NCI-H526 (cell line): ENCODE data around the gene CSKMT.
"Not testable (repeated sequence)": the region's sequence is repeated elsewhere in the genome, so short reads cannot be mapped to it uniquely, and the experiment has no call there.

ENCODE experiments used
- DNase-seq, 2 experiments: peaks; one replicate each; lab custom pipeline; 2025; lab: John Stamatoyannopoulos, UW

CSKMT gene

GRCh38 chr11:62656796-62657429, 8.2 kb upstream of the CSKMT start:
- DNase-seq: no peak

- DNase-seq: peak; percentile 69 to 85
Observed at GRCh38 chr11:62664405-62665074, 572 bp upstream of the CSKMT start.

- peak; percentile 78 to 80 for DNase-seq
Observed at GRCh38 chr11:62665599-62666258, 617 bp downstream of the CSKMT start.

- DNase-seq: no peak
Observed at GRCh38 chr11:62666259-62666926, 1.3 kb downstream of the CSKMT start.

- no peak for DNase-seq
Observed at GRCh38 chr11:62667460-62667859, 2.3 kb downstream of the CSKMT start.

- no peak for DNase-seq
Observed at GRCh38 chr11:62669420-62670161, 4.5 kb downstream of the CSKMT start.

GRCh38 chr11:62671236-62671607, 6.1 kb downstream of the CSKMT start:
- DNase-seq: peak in 1 of 2 experiments; percentile 81

- DNase-seq: peak; percentile 90 to 98
Observed at GRCh38 chr11:62671608-62672389, 6.7 kb downstream of the CSKMT start, which contains the start of the genes LBHD1 and UQCC3. Gene LBHD1, minus strand, starts transcription at chr11:62672267. Its CDS starts 2,236 bp downstream, at chr11:62670031. Gene UQCC3, plus strand, starts transcription at chr11:62671673. Its CDS starts 73 bp downstream, at chr11:62671746.

- DNase-seq: no peak
Observed at GRCh38 chr11:62673196-62673525, 8.0 kb downstream of the CSKMT start.

GRCh38 chr11:62675415-62675814, 10.3 kb downstream of the CSKMT start:
- DNase-seq: not testable (repeated sequence)

GRCh38 chr11:62676698-62677097, 11.6 kb downstream of the CSKMT start:
- no peak for DNase-seq

- DNase-seq: no peak
Observed at GRCh38 chr11:62677156-62677555, 12.0 kb downstream of the CSKMT start.

GRCh38 chr11:62677714-62678113, 12.6 kb downstream of the CSKMT start:
- no peak for DNase-seq

- no peak for DNase-seq
Observed at GRCh38 chr11:62678433-62678769, 13.3 kb downstream of the CSKMT start.

- peak; percentile 87 to 94 for DNase-seq
Observed at GRCh38 chr11:62678770-62679696, 13.9 kb downstream of the CSKMT start, which contains the start of gene UBXN1. Gene UBXN1, minus strand, starts transcription at chr11:62679073. Its CDS starts 150 bp downstream, at chr11:62678923.

GRCh38 chr11:62680825-62681240, 15.7 kb downstream of the CSKMT start:
- DNase-seq: peak; percentile 53 to 85

- no peak for DNase-seq
Observed at GRCh38 chr11:62682518-62682917, 17.4 kb downstream of the CSKMT start.

- no peak for DNase-seq
Observed at GRCh38 chr11:62687508-62688396, 22.6 kb downstream of the CSKMT start.

- no peak for DNase-seq
Observed at GRCh38 chr11:62688491-62688890, 23.4 kb downstream of the CSKMT start.
